Endothelial cell of umbilical vein (primary cell): Measurements from ENCODE around the gene WNT11. TPM values are rescaled to one million over a fixed set of nuclear protein-coding genes. Genes with fewer than 3 reads are reported as not detected.

Experiments
- BruUV-seq: library from RNA; stranded (reverse); fragments of 400-500 nt; replicated peaks from 2 replicates; lab custom pipeline; 2021; lab: Mats Ljungman, UMichigan
- CTCF ChIA-PET: fragments of 300-600, 350-600 bp; sonication (Branson Sonifier 250); formaldehyde crosslinking; loops from one replicate; lab custom pipeline; 2021; ENCODE audit warnings: antibody characterized with exemption, inconsistent platforms; lab: Charles Lee
- POLR2A ChIA-PET: fragments of 300-600, 350-600 bp; sonication (Branson Sonifier 250); formaldehyde crosslinking; loops from one replicate; lab custom pipeline; 2021; ENCODE audit warnings: antibody characterized with exemption, inconsistent platforms; lab: Charles Lee
- DNase-seq: peaks from one replicate; pipeline ENCODE4 v3.0.0-alpha.2; 2011; ENCODE audit warnings: low read depth, low spot score
- FAIRE-seq: peaks from 2 replicates; lab custom pipeline; 2011; peaks lifted over from hg19 to GRCh38; lab: Jason Lieb, UNC
- H2AFZ ChIP-seq: 2 replicates; pipeline ENCODE4 v1.6.0; 2012; ENCODE audit warnings: low read depth, low read length, control low read depth, inconsistent platforms
- H3K27ac ChIP-seq: 2 replicates; pipeline ENCODE4 v1.5.1; 2011; ENCODE audit warnings: low read depth, mild to moderate bottlenecking, control low read depth, low read length, moderate library complexity; ENCODE audit not compliant: insufficient read depth
- H3K27me3 ChIP-seq, 2 experiments: 2 replicates each; pipeline versions ENCODE4 v1.6.0 to v1.6.1; 2011; ENCODE audit warnings: low read length in 2 of 2, mixed read lengths in 1 of 2; ENCODE audit not compliant: control insufficient read depth in 2 of 2, insufficient read depth in 2 of 2
- H3K36me3 ChIP-seq, 2 experiments: 2 replicates in 1 of 2; 3 replicates in 1 of 2; pipeline ENCODE4 v1.5.1; 2011; ENCODE audit warnings: low read length in 2 of 2, mild to moderate bottlenecking in 1 of 2, moderate library complexity in 1 of 2; ENCODE audit not compliant: control insufficient read depth in 2 of 2, insufficient read depth in 2 of 2; ENCODE audit errors: extremely low read depth in 1 of 2
- H3K4me1 ChIP-seq: 3 replicates; pipeline ENCODE4 v1.5.1; 2011; ENCODE audit warnings: mild to moderate bottlenecking, low read length; ENCODE audit not compliant: control insufficient read depth, insufficient read depth; ENCODE audit errors: extremely low read depth
- H3K4me2 ChIP-seq: 2 replicates; pipeline ENCODE4 v1.6.1; 2011; ENCODE audit warnings: low read length, control low read depth, mixed read lengths; ENCODE audit not compliant: insufficient read depth
- H3K4me3 ChIP-seq, 3 experiments: fragments of 200-600 bp in 1 of 3; sonication (generic), shearing (Covaris generic) in 1 of 3; replicated peaks in 1 of 3; 2 replicates each; pipeline ENCODE4 v1.5.1; 2011 to 2016; ENCODE audit warnings: control low read depth in 3 of 3, low read length in 3 of 3, mild to moderate bottlenecking in 2 of 3, inconsistent platforms in 1 of 3, low read depth in 1 of 3, moderate library complexity in 1 of 3; ENCODE audit not compliant: insufficient read depth in 1 of 3
- H3K79me2 ChIP-seq: 2 replicates; pipeline ENCODE4 v1.6.0; 2012; ENCODE audit warnings: low read length, inconsistent platforms; ENCODE audit not compliant: control insufficient read depth, insufficient read depth
- H3K9ac ChIP-seq: replicated peaks from 2 replicates; pipeline ENCODE3; 2011; ENCODE audit warnings: low read length, control low read depth; ENCODE audit not compliant: insufficient read depth; ENCODE audit errors: extremely low read depth
- H3K9me1 ChIP-seq: replicated peaks from 3 replicates; pipeline ENCODE4 v1.6.0; 2011; ENCODE audit warnings: mild to moderate bottlenecking, low read length; ENCODE audit not compliant: control insufficient read depth, insufficient read depth; ENCODE audit errors: extremely low read depth
- H3K9me3 ChIP-seq: replicated peaks from 2 replicates; pipeline ENCODE4 v1.5.1; 2012; ENCODE audit warnings: low read length, inconsistent platforms; ENCODE audit not compliant: control insufficient read depth, insufficient read depth
- H4K20me1 ChIP-seq: replicated peaks from 2 replicates; pipeline ENCODE3; 2011; ENCODE audit warnings: mild to moderate bottlenecking, low read length; ENCODE audit not compliant: control insufficient read depth, insufficient read depth; ENCODE audit errors: extremely low read depth
- EZH2 ChIP-seq: IDR thresholded peaks from 2 replicates; pipeline ENCODE4 v1.6.1; 2012; ENCODE audit warnings: borderline replicate concordance, low read depth, mild to moderate bottlenecking, moderate library complexity, low read length, inconsistent platforms; ENCODE audit not compliant: severe bottlenecking
- FOS ChIP-seq: IDR thresholded peaks from 2 replicates; pipeline ENCODE4 v1.6.1; 2011; ENCODE audit warnings: mild to moderate bottlenecking, low read length, moderate library complexity, borderline replicate concordance; ENCODE audit not compliant: insufficient read depth
- GATA2 ChIP-seq: IDR thresholded peaks from 2 replicates; pipeline ENCODE4 v1.7.0; 2011; ENCODE audit warnings: low read depth, mild to moderate bottlenecking, moderate library complexity, mixed read lengths, low read length; ENCODE audit not compliant: insufficient read length, insufficient read depth
- JUN ChIP-seq: IDR thresholded peaks from 2 replicates; pipeline ENCODE4 v1.6.1; 2011; ENCODE audit warnings: borderline replicate concordance, low read depth; ENCODE audit not compliant: insufficient read length, insufficient read depth
- MYC ChIP-seq: IDR thresholded peaks from one replicate; pipeline ENCODE4 v1.6.1; 2011; ENCODE audit warnings: mild to moderate bottlenecking, low read depth, low read length
- POLR2A ChIP-seq: IDR thresholded peaks from 2 replicates; pipeline ENCODE4 v1.6.1; 2012; ENCODE audit warnings: low read depth, mild to moderate bottlenecking, control low read depth, low read length
- POLR2AphosphoS5 ChIP-seq: IDR thresholded peaks from 2 replicates; pipeline ENCODE4 v1.6.1; 2012; ENCODE audit warnings: low read depth, mild to moderate bottlenecking, control low read depth, low read length, moderate library complexity; ENCODE audit not compliant: insufficient read depth
- dilution Hi-C: fragments of 300-500 bp; cut with MboI; formaldehyde crosslinking; loops from one replicate; pipeline ENCODE4 v1.15.0; 2019; ENCODE audit warnings: low sequenced_read_pairs; ENCODE audit not compliant: extremely low pct_ligation_motif_present
- intact Hi-C: fragments of 100-400 bp; cut with micrococcal nuclease; formaldehyde crosslinking; loops from one replicate; pipeline ENCODE4 v1.10.0; 2022
- polyA plus RNA-seq, 4 experiments: library from polyadenylated mRNA; depleted of rRNA in 3 of 4; stranded (reverse) in 3 of 4; unstranded in 1 of 4; fragments of >200 nt; gene quantifications; 2 replicates each; pipeline versions ENCODE4 v1.2.1 to v1.2.3, GENCODE V29; 2011 to 2012; ENCODE audit warnings: missing spikeins in 1 of 4
- total RNA-seq: library from RNA; stranded (reverse); gene quantifications from 2 replicates; pipeline ENCODE4 v1.2.3, GENCODE V29; 2021
- TF ChIP-seq, protein P1 (sequence below), 2 donors: IDR thresholded peaks; 1 replicate in 1 of 2; 2 replicates in 1 of 2; pipeline ENCODE4 v1.5.1; 2011; ENCODE audit warnings: low read length in 2 of 2, mild to moderate bottlenecking in 2 of 2, moderate library complexity in 2 of 2, control low read depth in 1 of 2, inconsistent platforms in 1 of 2, low read depth in 1 of 2; ENCODE audit not compliant: insufficient read depth in 1 of 2; ENCODE audit errors: extremely low read depth in 1 of 2
- TF ChIP-seq, protein P2 (sequence below): IDR thresholded peaks from 2 replicates; pipeline ENCODE4 v1.6.1; 2011; ENCODE audit not compliant: insufficient read depth, insufficient read length

Gene WNT11
- total and polyA plus RNA-seq, 2 donors (not counting 3 experiments of a cell fraction or from before 2014, with no cell fraction given), result not detected

DNA sequence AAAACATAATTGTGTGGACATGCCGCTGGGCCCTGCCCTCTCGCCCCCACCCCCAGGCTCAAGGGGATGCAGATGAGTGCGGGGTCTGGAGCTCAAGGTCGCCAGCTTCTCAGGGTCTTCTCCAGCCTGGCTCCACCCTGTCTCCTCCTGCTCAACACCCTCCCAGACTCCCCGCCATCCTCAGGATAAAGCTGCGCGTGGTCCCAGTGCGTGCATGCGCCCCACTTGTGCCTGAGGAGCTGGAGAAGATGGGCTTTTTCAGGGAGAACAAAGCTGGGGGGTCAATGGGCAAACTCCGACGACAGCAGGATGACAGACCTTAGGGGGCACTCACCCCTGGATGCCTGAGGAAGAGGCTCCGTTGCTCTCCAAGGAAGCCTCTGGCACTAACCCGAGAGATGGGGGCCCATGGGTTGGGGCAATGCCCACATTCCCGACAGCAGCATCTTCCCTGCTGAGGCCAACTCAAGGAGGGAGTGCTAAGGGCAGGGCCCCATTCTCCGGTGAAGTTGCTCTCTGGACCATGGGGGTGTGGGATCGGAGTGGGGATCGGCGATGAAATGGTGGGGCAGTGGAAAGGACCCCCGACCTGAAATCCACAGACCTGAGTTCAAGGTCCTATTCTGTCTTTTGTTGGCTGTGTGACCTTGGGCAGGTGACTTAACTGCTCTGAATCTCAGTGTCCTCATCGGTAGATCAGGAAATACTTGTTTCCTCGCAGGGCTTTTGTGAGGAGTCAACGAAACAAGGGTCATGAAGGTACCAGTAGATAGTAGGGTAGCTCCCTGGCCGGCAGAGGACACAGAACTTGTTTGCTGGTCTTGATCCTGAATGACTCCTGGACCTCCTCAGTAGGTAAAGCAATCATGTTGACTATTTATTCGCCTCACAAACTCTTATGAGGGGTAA is 47.7 kb downstream of the WNT11 start:
- intact Hi-C loops, result no loop called here
- Histone ChIP-seq H3K79me2 (no peaks in the 10 kb centered on the region), H3K27me3 (no peaks in the 10 kb centered on the region), H3K4me2 (no peak overlapping the region), H4K20me1 (no peaks in the 10 kb centered on the region), H3K27ac (no peak overlapping the region), H3K9me3 (no peaks in the 10 kb centered on the region), H3K4me3 (no peak overlapping the region), H3K9ac (no peak overlapping the region), H3K4me1 (no peaks in the 10 kb centered on the region), H3K36me3 (no peaks in the 10 kb centered on the region), H3K9me1 (no peaks in the 10 kb centered on the region), H2AFZ (no peak overlapping the region)
- BruUV-seq, result no TSS peak
- FAIRE-seq, result no peak
- TF ChIP-seq, protein P1, sequence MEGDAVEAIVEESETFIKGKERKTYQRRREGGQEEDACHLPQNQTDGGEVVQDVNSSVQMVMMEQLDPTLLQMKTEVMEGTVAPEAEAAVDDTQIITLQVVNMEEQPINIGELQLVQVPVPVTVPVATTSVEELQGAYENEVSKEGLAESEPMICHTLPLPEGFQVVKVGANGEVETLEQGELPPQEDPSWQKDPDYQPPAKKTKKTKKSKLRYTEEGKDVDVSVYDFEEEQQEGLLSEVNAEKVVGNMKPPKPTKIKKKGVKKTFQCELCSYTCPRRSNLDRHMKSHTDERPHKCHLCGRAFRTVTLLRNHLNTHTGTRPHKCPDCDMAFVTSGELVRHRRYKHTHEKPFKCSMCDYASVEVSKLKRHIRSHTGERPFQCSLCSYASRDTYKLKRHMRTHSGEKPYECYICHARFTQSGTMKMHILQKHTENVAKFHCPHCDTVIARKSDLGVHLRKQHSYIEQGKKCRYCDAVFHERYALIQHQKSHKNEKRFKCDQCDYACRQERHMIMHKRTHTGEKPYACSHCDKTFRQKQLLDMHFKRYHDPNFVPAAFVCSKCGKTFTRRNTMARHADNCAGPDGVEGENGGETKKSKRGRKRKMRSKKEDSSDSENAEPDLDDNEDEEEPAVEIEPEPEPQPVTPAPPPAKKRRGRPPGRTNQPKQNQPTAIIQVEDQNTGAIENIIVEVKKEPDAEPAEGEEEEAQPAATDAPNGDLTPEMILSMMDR (IDR thresholded peaks at IDR 0.05; ENCODE audit: extremely low read depth in 1 of 2, insufficient read depth in 1 of 2, low read depth in 1 of 2, low read length in 2 of 2), result no peak
- TF ChIP-seq MYC (no peak), FOS (no peak), GATA2 (no peak), JUN (no peak), EZH2 (no peak), POLR2AphosphoS5 (no peak), POLR2A (no peak)
- TF ChIP-seq, protein P2, sequence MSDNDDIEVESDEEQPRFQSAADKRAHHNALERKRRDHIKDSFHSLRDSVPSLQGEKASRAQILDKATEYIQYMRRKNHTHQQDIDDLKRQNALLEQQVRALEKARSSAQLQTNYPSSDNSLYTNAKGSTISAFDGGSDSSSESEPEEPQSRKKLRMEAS, result no peak
- CTCF ChIA-PET, result interaction anchor here (0.6 to 0.9 kb wide), 3 partner anchors 12 to 262 kb away, joined by 3 to 4 read pairs (median 3); no protein-coding TSS in a partner anchor
- no peak for DNase-seq
- POLR2A ChIA-PET, result no interaction called here
- dilution Hi-C loops, result no loop called here
